ENCODE measurements around the gene MYO1D. TPM values are rescaled to one million over a fixed set of nuclear protein-coding genes. Genes with fewer than 3 reads are reported as not detected.
"Not testable (repeated sequence)": the region's sequence is repeated elsewhere in the genome, so short reads cannot be mapped to it uniquely, and the experiment has no call there.

Gene MYO1D
- total RNA-seq, 1 experiment from 2014 or later, result 35.7 TPM

GRCh38 chr17:32527146-32527545, 349.8 kb downstream of the MYO1D start:
- no peaks in the 10 kb centered on the region for H3K9me2 ChIP-seq (ENCODE audit: insufficient read depth)
- H3K27ac ChIP-seq (ENCODE audit: low read depth, low read length), result no peak overlapping the region
- H4K20me1 ChIP-seq (ENCODE audit: insufficient read depth), result no peaks in the 10 kb centered on the region
- H3K9ac ChIP-seq (ENCODE audit: low read length), result no peak overlapping the region
- H3K27me3 ChIP-seq (ENCODE audit: insufficient read depth, low read length), result no peaks in the 10 kb centered on the region
- CTCF ChIA-PET, result no interaction called here
- ATAC-seq, result no peak
- POLR2A ChIA-PET, result no interaction called here
- no peak overlapping the region for H3K4me2 ChIP-seq (ENCODE audit: low read length)
- no peaks in the 10 kb centered on the region for H3K4me1 ChIP-seq (ENCODE audit: control insufficient read depth in 1 of 2, insufficient read depth in 2 of 2, low read length in 2 of 2)
- DNase-seq (ENCODE audit: low read depth, low spot score), result no peak
- no peak for TF ChIP-seq FOSL1 (IDR thresholded peaks at IDR 0.05; ENCODE audit: low read depth)
- TF ChIP-seq REST (IDR thresholded peaks at IDR 0.05; ENCODE audit: low read depth), result no peak
- no peak for TF ChIP-seq YY1 (IDR thresholded peaks at IDR 0.05; ENCODE audit: extremely low read depth, insufficient replicate concordance, low read depth, low read length)
- no peak for TF ChIP-seq RAD21 (IDR thresholded peaks at IDR 0.05; ENCODE audit: low read depth)
- no peak for TF ChIP-seq POLR2AphosphoS5 (IDR thresholded peaks at IDR 0.05; ENCODE audit: low read depth, low read length)
- TF ChIP-seq CEBPB (IDR thresholded peaks at IDR 0.05; ENCODE audit: low read depth), result no peak
- TF ChIP-seq EGR1 (IDR thresholded peaks at IDR 0.05; ENCODE audit: low read depth), result no peak
- intact Hi-C loops (cut with micrococcal nuclease), result no loop called here
- H3K4me3 ChIP-seq (replicated peaks in 1 of 2; ENCODE audit: low read depth in 1 of 2, low read length in 2 of 2), result no peak overlapping the region
- RAD21 ChIA-PET (ENCODE audit: low non-redundant PET in 1 of 2, low total read pairs in 2 of 2, uncharacterized antibody in 2 of 2, unreplicated experiment in 2 of 2), result no interaction called here
- H2AFZ ChIP-seq (ENCODE audit: low read depth, low read length, poor library complexity, severe bottlenecking), result no peak overlapping the region
- BruUV-seq (replicated peaks), result no TSS peak
- H3K79me2 ChIP-seq (ENCODE audit: insufficient read depth, low read length), result no peaks in the 10 kb centered on the region
- no peaks in the 10 kb centered on the region for H3K9me3 ChIP-seq (ENCODE audit: control insufficient read depth in 1 of 2, insufficient read depth in 1 of 2, low read depth in 1 of 2, low read length in 2 of 2)
- H3K36me3 ChIP-seq (ENCODE audit: control insufficient read depth in 1 of 2, insufficient read depth in 2 of 2, low read length in 2 of 2), result no peaks in the 10 kb centered on the region

GRCh38 chr17:32525122-32525521, 351.8 kb downstream of the MYO1D start:
- RAD21 ChIA-PET (ENCODE audit: low non-redundant PET in 1 of 2, low total read pairs in 2 of 2, uncharacterized antibody in 2 of 2, unreplicated experiment in 2 of 2), result no interaction called here
- no peak for ATAC-seq
- no peaks in the 10 kb centered on the region for H3K79me2 ChIP-seq (ENCODE audit: insufficient read depth, low read length)
- no peaks in the 10 kb centered on the region for H3K27me3 ChIP-seq (ENCODE audit: insufficient read depth, low read length)
- DNase-seq (ENCODE audit: low read depth, low spot score), result no peak
- H3K27ac ChIP-seq (ENCODE audit: low read depth, low read length), result no peak overlapping the region
- BruUV-seq (replicated peaks), result no TSS peak
- no peak overlapping the region for H3K4me3 ChIP-seq (replicated peaks in 1 of 2; ENCODE audit: low read depth in 1 of 2, low read length in 2 of 2)
- no peak overlapping the region for H3K9ac ChIP-seq (ENCODE audit: low read length)
- intact Hi-C loops (cut with micrococcal nuclease), result no loop called here
- POLR2A ChIA-PET, result no interaction called here
- H3K9me3 ChIP-seq (ENCODE audit: control insufficient read depth in 1 of 2, insufficient read depth in 1 of 2, low read depth in 1 of 2, low read length in 2 of 2), result no peaks in the 10 kb centered on the region
- no peaks in the 10 kb centered on the region for H3K36me3 ChIP-seq (ENCODE audit: control insufficient read depth in 1 of 2, insufficient read depth in 2 of 2, low read length in 2 of 2)
- no peaks in the 10 kb centered on the region for H4K20me1 ChIP-seq (ENCODE audit: insufficient read depth)
- no peak for TF ChIP-seq CEBPB (IDR thresholded peaks at IDR 0.05; ENCODE audit: low read depth)
- H3K4me1 ChIP-seq (ENCODE audit: control insufficient read depth in 1 of 2, insufficient read depth in 2 of 2, low read length in 2 of 2), result peaks cover 1 to 2% of the 10 kb centered on the region in 2 experiments; a peak in 3 of 4 replicates
- no peak overlapping the region for H2AFZ ChIP-seq (ENCODE audit: low read depth, low read length, poor library complexity, severe bottlenecking)
- CTCF ChIA-PET, result no interaction called here
- H3K9me2 ChIP-seq (ENCODE audit: insufficient read depth), result no peaks in the 10 kb centered on the region
- H3K4me2 ChIP-seq (ENCODE audit: low read length), result no peak overlapping the region

- not testable (repeated sequence) for H3K4me3 ChIP-seq (replicated peaks in 1 of 2; ENCODE audit: low read depth in 1 of 2, low read length in 2 of 2)
Measured at GRCh38 chr17:32524553-32524880, 352.4 kb downstream of the MYO1D start.

More at GRCh38 chr17:32524553-32524880, 352.4 kb downstream of the MYO1D start:
- RAD21 ChIA-PET (ENCODE audit: low non-redundant PET in 1 of 2, low total read pairs in 2 of 2, uncharacterized antibody in 2 of 2, unreplicated experiment in 2 of 2); H3K9me2 ChIP-seq (ENCODE audit: insufficient read depth); H3K27ac ChIP-seq (ENCODE audit: low read depth, low read length); H3K9me3 ChIP-seq (ENCODE audit: control insufficient read depth in 1 of 2, insufficient read depth in 1 of 2, low read depth in 1 of 2, low read length in 2 of 2); H3K4me1 ChIP-seq (ENCODE audit: control insufficient read depth in 1 of 2, insufficient read depth in 2 of 2, low read length in 2 of 2); H3K9ac ChIP-seq (ENCODE audit: low read length); H3K4me2 ChIP-seq (ENCODE audit: low read length); ATAC-seq; H3K36me3 ChIP-seq (ENCODE audit: control insufficient read depth in 1 of 2, insufficient read depth in 2 of 2, low read length in 2 of 2); H3K79me2 ChIP-seq (ENCODE audit: insufficient read depth, low read length); H4K20me1 ChIP-seq (ENCODE audit: insufficient read depth); DNase-seq (ENCODE audit: low read depth, low spot score); BruUV-seq (replicated peaks); POLR2A ChIA-PET; intact Hi-C loops (cut with micrococcal nuclease); H2AFZ ChIP-seq (ENCODE audit: low read depth, low read length, poor library complexity, severe bottlenecking); H3K27me3 ChIP-seq (ENCODE audit: insufficient read depth, low read length); CTCF ChIA-PET: not testable (repeated sequence)

All from HCT116 (cell line).